Endothelial cell of umbilical vein (primary cell): Measurements from ENCODE around the gene DHTKD1. TPM values are rescaled to one million over a fixed set of nuclear protein-coding genes. Genes with fewer than 3 reads are reported as not detected.

ENCODE experiments used
- BruUV-seq: library from RNA; stranded (reverse); fragments of 400-500 nt; replicated peaks from 2 replicates; lab custom pipeline; 2021; lab: Mats Ljungman, UMichigan
- CTCF ChIA-PET: fragments of 300-600, 350-600 bp; sonication (Branson Sonifier 250); formaldehyde crosslinking; loops from one replicate; lab custom pipeline; 2021; ENCODE audit warnings: antibody characterized with exemption, inconsistent platforms; lab: Charles Lee
- POLR2A ChIA-PET: fragments of 300-600, 350-600 bp; sonication (Branson Sonifier 250); formaldehyde crosslinking; loops from one replicate; lab custom pipeline; 2021; ENCODE audit warnings: antibody characterized with exemption, inconsistent platforms; lab: Charles Lee
- DNase-seq: peaks from one replicate; pipeline ENCODE4 v3.0.0-alpha.2; 2011; ENCODE audit warnings: low read depth, low spot score
- FAIRE-seq: peaks from 2 replicates; lab custom pipeline; 2011; peaks lifted over from hg19 to GRCh38; lab: Jason Lieb, UNC
- H2AFZ ChIP-seq: 2 replicates; pipeline ENCODE4 v1.6.0; 2012; ENCODE audit warnings: low read depth, low read length, control low read depth, inconsistent platforms
- H3K27ac ChIP-seq: 2 replicates; pipeline ENCODE4 v1.5.1; 2011; ENCODE audit warnings: low read depth, mild to moderate bottlenecking, control low read depth, low read length, moderate library complexity; ENCODE audit not compliant: insufficient read depth
- H3K27me3 ChIP-seq, 2 experiments: 2 replicates each; pipeline versions ENCODE4 v1.6.0 to v1.6.1; 2011; ENCODE audit warnings: low read length in 2 of 2, mixed read lengths in 1 of 2; ENCODE audit not compliant: control insufficient read depth in 2 of 2, insufficient read depth in 2 of 2
- H3K36me3 ChIP-seq, 2 experiments: 2 replicates in 1 of 2; 3 replicates in 1 of 2; pipeline ENCODE4 v1.5.1; 2011; ENCODE audit warnings: low read length in 2 of 2, mild to moderate bottlenecking in 1 of 2, moderate library complexity in 1 of 2; ENCODE audit not compliant: control insufficient read depth in 2 of 2, insufficient read depth in 2 of 2; ENCODE audit errors: extremely low read depth in 1 of 2
- H3K4me1 ChIP-seq: 3 replicates; pipeline ENCODE4 v1.5.1; 2011; ENCODE audit warnings: mild to moderate bottlenecking, low read length; ENCODE audit not compliant: control insufficient read depth, insufficient read depth; ENCODE audit errors: extremely low read depth
- H3K4me2 ChIP-seq: 2 replicates; pipeline ENCODE4 v1.6.1; 2011; ENCODE audit warnings: low read length, control low read depth, mixed read lengths; ENCODE audit not compliant: insufficient read depth
- H3K4me3 ChIP-seq, 3 experiments: fragments of 200-600 bp in 1 of 3; sonication (generic), shearing (Covaris generic) in 1 of 3; replicated peaks in 1 of 3; 2 replicates each; pipeline ENCODE4 v1.5.1; 2011 to 2016; ENCODE audit warnings: control low read depth in 3 of 3, low read length in 3 of 3, mild to moderate bottlenecking in 2 of 3, inconsistent platforms in 1 of 3, low read depth in 1 of 3, moderate library complexity in 1 of 3; ENCODE audit not compliant: insufficient read depth in 1 of 3
- H3K79me2 ChIP-seq: 2 replicates; pipeline ENCODE4 v1.6.0; 2012; ENCODE audit warnings: low read length, inconsistent platforms; ENCODE audit not compliant: control insufficient read depth, insufficient read depth
- H3K9ac ChIP-seq: replicated peaks from 2 replicates; pipeline ENCODE3; 2011; ENCODE audit warnings: low read length, control low read depth; ENCODE audit not compliant: insufficient read depth; ENCODE audit errors: extremely low read depth
- H3K9me1 ChIP-seq: replicated peaks from 3 replicates; pipeline ENCODE4 v1.6.0; 2011; ENCODE audit warnings: mild to moderate bottlenecking, low read length; ENCODE audit not compliant: control insufficient read depth, insufficient read depth; ENCODE audit errors: extremely low read depth
- H3K9me3 ChIP-seq: replicated peaks from 2 replicates; pipeline ENCODE4 v1.5.1; 2012; ENCODE audit warnings: low read length, inconsistent platforms; ENCODE audit not compliant: control insufficient read depth, insufficient read depth
- H4K20me1 ChIP-seq: replicated peaks from 2 replicates; pipeline ENCODE3; 2011; ENCODE audit warnings: mild to moderate bottlenecking, low read length; ENCODE audit not compliant: control insufficient read depth, insufficient read depth; ENCODE audit errors: extremely low read depth
- CTCF ChIP-seq, 2 donors: IDR thresholded peaks; 1 replicate in 1 of 2; 2 replicates in 1 of 2; pipeline ENCODE4 v1.5.1; 2011; ENCODE audit warnings: low read length in 2 of 2, mild to moderate bottlenecking in 2 of 2, moderate library complexity in 2 of 2, control low read depth in 1 of 2, inconsistent platforms in 1 of 2, low read depth in 1 of 2; ENCODE audit not compliant: insufficient read depth in 1 of 2; ENCODE audit errors: extremely low read depth in 1 of 2
- FOS ChIP-seq: IDR thresholded peaks from 2 replicates; pipeline ENCODE4 v1.6.1; 2011; ENCODE audit warnings: mild to moderate bottlenecking, low read length, moderate library complexity, borderline replicate concordance; ENCODE audit not compliant: insufficient read depth
- GATA2 ChIP-seq: IDR thresholded peaks from 2 replicates; pipeline ENCODE4 v1.7.0; 2011; ENCODE audit warnings: low read depth, mild to moderate bottlenecking, moderate library complexity, mixed read lengths, low read length; ENCODE audit not compliant: insufficient read length, insufficient read depth
- JUN ChIP-seq: IDR thresholded peaks from 2 replicates; pipeline ENCODE4 v1.6.1; 2011; ENCODE audit warnings: borderline replicate concordance, low read depth; ENCODE audit not compliant: insufficient read length, insufficient read depth
- MYC ChIP-seq: IDR thresholded peaks from one replicate; pipeline ENCODE4 v1.6.1; 2011; ENCODE audit warnings: mild to moderate bottlenecking, low read depth, low read length
- POLR2AphosphoS5 ChIP-seq: IDR thresholded peaks from 2 replicates; pipeline ENCODE4 v1.6.1; 2012; ENCODE audit warnings: low read depth, mild to moderate bottlenecking, control low read depth, low read length, moderate library complexity; ENCODE audit not compliant: insufficient read depth
- dilution Hi-C: fragments of 300-500 bp; cut with MboI; formaldehyde crosslinking; loops from one replicate; pipeline ENCODE4 v1.15.0; 2019; ENCODE audit warnings: low sequenced_read_pairs; ENCODE audit not compliant: extremely low pct_ligation_motif_present
- intact Hi-C: fragments of 100-400 bp; cut with micrococcal nuclease; formaldehyde crosslinking; loops from one replicate; pipeline ENCODE4 v1.10.0; 2022
- polyA plus RNA-seq, 4 experiments: library from polyadenylated mRNA; depleted of rRNA in 3 of 4; stranded (reverse) in 3 of 4; unstranded in 1 of 4; fragments of >200 nt; gene quantifications; 2 replicates each; pipeline versions ENCODE4 v1.2.1 to v1.2.3, GENCODE V29; 2011 to 2012; ENCODE audit warnings: missing spikeins in 1 of 4
- total RNA-seq: library from RNA; stranded (reverse); gene quantifications from 2 replicates; pipeline ENCODE4 v1.2.3, GENCODE V29; 2021
- TF ChIP-seq, protein P1 (sequence below): IDR thresholded peaks from 2 replicates; pipeline ENCODE4 v1.6.1; 2011; ENCODE audit not compliant: insufficient read depth, insufficient read length

DHTKD1 gene
- total and polyA plus RNA-seq, 2 donors (not counting 3 experiments of a cell fraction or from before 2014, with no cell fraction given), result 15.3 to 22.9 TPM

- Histone ChIP-seq H3K79me2 (peaks cover 2% of the 10 kb centered on the region), H3K9ac (peak overlapping the region; percentile 82), H3K4me1 (peaks cover 2% of the 10 kb centered on the region), H3K9me1 (no peaks in the 10 kb centered on the region), H3K9me3 (no peaks in the 10 kb centered on the region), H4K20me1 (no peaks in the 10 kb centered on the region), H3K4me3 (peak overlapping the region; percentile 74 to 79 (median 78)), H3K4me2 (peak overlapping the region; percentile 83), H3K27me3 (no peaks in the 10 kb centered on the region), H2AFZ (peak overlapping the region; percentile 63), H3K36me3 (no peaks in the 10 kb centered on the region), H3K27ac (no peak overlapping the region)
- TF ChIP-seq FOS (no peak), CTCF (IDR thresholded peaks at IDR 0.05; ENCODE audit: extremely low read depth in 1 of 2, insufficient read depth in 1 of 2, low read depth in 1 of 2, low read length in 2 of 2) (peak; percentile 44 to 62), MYC (no peak), JUN (no peak)
- dilution Hi-C loops (no loop called here), intact Hi-C loops (loop anchor here (2.0 kb wide), 1 partner anchor 64 kb away; the partner anchor contains the start of gene NUDT5)
- FAIRE-seq, result peak; percentile 74
- peak; percentile 73 for DNase-seq
- TSS peak; percentile 31 for BruUV-seq
- ChIA-PET CTCF (interaction anchor here (0.6 to 1.2 kb wide), 5 partner anchors 9 to 969 kb away, joined by 3 to 6 read pairs (median 3); partner anchors contain the start of gene OPTN), POLR2A (interaction anchor here (1.1 kb wide), 1 partner anchor 88 kb away, joined by 4 read pairs; the partner anchor contains the start of gene UPF2)
These were observed 61.6 kb downstream of the DHTKD1 start for GRCh38 chr10:12130237-12130872.

DNA sequence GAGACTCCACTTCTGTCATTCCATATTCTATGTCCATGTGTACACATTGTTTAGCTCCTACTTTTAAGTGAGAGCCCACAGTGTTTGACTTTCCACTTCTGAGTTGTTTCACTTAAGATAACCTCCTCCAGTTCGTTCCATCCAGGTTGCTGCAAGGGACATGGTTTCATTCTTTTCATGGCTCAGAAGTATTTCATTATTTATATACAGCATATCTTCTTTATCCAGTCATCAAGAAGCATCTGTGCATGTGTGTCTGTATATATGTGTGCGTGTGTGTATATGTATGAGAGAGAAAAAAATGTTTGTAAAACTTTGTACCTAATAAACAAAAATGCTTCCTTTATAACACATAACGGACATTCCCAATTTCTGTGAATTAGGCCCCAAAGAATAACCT, 66.9 kb downstream of the DHTKD1 start:
- Histone ChIP-seq H3K4me1 (no peaks in the 10 kb centered on the region), H3K79me2 (peaks cover 2% of the 10 kb centered on the region), H3K27me3 (no peaks in the 10 kb centered on the region), H3K9ac (no peak overlapping the region), H3K27ac (no peak overlapping the region), H3K36me3 (peaks cover 0 to 1% of the 10 kb centered on the region in 2 experiments), H3K9me3 (no peaks in the 10 kb centered on the region), H2AFZ (no peak overlapping the region), H3K4me3 (no peak overlapping the region), H3K9me1 (no peaks in the 10 kb centered on the region), H3K4me2 (no peak overlapping the region), H4K20me1 (no peaks in the 10 kb centered on the region)
- DNase-seq (no peak), FAIRE-seq (no peak)
- CTCF ChIA-PET, result interaction anchor here (0.9 kb wide), 1 partner anchor 33 kb away, joined by 3 read pairs; no protein-coding TSS in a partner anchor
- no TSS peak for BruUV-seq
- POLR2A ChIA-PET, result no interaction called here
- dilution Hi-C loops (no loop called here), intact Hi-C loops (no loop called here)
- TF ChIP-seq MYC, result no peak
- TF ChIP-seq JUN, result no peak
- no peak for TF ChIP-seq FOS
- TF ChIP-seq, protein P1, sequence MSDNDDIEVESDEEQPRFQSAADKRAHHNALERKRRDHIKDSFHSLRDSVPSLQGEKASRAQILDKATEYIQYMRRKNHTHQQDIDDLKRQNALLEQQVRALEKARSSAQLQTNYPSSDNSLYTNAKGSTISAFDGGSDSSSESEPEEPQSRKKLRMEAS, result no peak
- no peak for TF ChIP-seq POLR2AphosphoS5
- no peak for TF ChIP-seq CTCF (IDR thresholded peaks at IDR 0.05; ENCODE audit: extremely low read depth in 1 of 2, insufficient read depth in 1 of 2, low read depth in 1 of 2, low read length in 2 of 2)
- TF ChIP-seq GATA2, result no peak
